ENCODE measurements around the gene SYNGR3.

DNA sequence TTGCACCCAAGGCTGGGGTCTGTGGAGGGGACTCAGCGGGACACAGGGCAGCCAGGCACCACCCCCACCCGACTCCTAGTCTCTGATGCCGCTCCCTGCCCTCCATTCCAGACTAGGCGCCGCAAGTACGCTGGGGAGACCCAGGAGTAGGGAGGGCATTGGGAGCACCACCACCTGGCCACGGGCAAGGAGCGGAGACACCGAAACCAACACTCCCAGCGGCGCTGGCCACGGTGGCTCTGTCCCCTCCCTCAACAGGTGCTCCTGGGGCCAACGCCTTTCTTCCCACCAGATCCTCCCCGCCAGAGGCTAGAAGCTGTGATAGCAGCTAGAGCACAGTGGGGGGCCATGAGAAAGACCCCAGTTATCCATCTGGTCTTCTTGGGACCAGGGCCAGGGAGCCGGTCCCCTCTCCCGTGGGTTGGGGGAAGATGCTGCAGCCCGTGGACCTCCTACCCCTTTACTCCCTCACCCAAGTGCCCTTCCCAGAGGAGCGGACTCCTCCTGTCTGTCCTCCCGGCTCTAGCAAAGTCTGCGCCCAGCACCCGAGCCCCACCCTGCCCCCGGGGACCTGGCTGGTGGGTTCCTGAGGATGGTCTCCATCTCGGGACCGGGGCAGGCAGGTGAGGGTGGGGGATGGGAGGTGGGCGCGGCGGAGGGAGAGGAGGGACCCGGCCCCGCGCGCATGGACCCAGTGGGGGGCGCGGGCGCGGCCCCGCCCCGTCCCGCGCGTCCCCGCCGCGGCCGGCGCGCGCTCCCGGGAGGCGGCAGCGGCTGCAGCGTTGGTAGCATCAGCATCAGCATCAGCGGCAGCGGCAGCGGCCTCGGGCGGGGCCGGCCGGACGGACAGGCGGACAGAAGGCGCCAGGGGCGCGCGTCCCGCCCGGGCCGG, at the start of gene SYNGR3:
- no peak for TF ChIP-seq EP300 (IDR thresholded peaks at IDR 0.05)
- TF ChIP-seq, protein P1, sequence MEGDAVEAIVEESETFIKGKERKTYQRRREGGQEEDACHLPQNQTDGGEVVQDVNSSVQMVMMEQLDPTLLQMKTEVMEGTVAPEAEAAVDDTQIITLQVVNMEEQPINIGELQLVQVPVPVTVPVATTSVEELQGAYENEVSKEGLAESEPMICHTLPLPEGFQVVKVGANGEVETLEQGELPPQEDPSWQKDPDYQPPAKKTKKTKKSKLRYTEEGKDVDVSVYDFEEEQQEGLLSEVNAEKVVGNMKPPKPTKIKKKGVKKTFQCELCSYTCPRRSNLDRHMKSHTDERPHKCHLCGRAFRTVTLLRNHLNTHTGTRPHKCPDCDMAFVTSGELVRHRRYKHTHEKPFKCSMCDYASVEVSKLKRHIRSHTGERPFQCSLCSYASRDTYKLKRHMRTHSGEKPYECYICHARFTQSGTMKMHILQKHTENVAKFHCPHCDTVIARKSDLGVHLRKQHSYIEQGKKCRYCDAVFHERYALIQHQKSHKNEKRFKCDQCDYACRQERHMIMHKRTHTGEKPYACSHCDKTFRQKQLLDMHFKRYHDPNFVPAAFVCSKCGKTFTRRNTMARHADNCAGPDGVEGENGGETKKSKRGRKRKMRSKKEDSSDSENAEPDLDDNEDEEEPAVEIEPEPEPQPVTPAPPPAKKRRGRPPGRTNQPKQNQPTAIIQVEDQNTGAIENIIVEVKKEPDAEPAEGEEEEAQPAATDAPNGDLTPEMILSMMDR (IDR thresholded peaks at IDR 0.05), result no peak

All from esophagus muscularis mucosa (tissue), 3 donors.